Hair follicular keratinocyte (primary cell): Measurements from ENCODE around the gene GP1BA. TPM values are rescaled to one million over a fixed set of nuclear protein-coding genes. Genes with fewer than 3 reads are reported as not detected.

Experiments
- total RNA-seq: library from RNA; depleted of rRNA; stranded (reverse); fragments of >200 nt; gene quantifications from 2 replicates; pipeline ENCODE4 v1.2.3, GENCODE V29; 2015

The GP1BA gene
- total RNA-seq, result not detected in 2 replicates

GRCh38 chr17:4931963-4932362, at the start of gene GP1BA:
Gene GP1BA, plus strand, starts transcription at chr17:4932277. Its CDS starts 328 bp downstream, at chr17:4932605.

GRCh38 chr17:4899341-4900230, 32.5 kb upstream of the GP1BA start, which contains the start of gene C17orf107:
Gene C17orf107, plus strand, starts transcription at chr17:4899536. Its CDS starts 227 bp downstream, at chr17:4899763.

DNA sequence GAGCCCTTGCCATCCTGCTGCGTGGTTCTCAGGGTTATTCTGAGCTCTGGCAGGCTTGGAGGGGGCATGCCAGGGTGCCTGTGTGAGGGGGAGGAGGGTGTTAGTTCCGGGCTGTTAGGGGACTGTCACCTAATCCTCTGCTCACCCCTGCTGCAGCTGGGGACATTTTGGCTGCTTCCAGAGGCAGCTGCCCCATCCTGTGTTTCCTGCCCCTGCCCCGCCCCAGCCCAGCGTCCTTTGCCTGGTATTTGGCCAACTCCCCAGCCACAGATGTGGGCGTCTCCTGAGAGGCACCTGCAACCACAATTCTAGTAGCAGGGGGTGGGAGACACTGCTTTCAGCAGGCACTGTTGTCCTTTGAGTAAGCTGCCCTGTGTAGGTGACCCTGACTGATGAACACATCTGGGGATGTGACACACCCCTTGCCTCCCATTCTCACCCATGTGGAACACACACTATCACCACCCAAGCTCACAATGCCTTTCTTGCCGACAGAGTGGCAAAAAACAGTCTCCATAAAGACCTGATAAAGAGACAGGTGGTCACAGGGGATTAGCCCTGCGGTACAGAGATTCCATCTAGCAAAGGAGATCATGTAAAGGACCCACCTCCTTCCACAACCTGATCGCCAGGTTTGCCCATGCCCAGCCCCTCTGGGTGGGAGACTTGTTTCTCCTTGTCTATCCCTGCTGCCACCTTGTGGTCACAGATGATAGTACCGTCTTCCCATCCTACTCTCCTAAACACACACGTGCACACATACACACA, 28.8 kb upstream of the GP1BA start, which contains the start of gene CHRNE:
TSS of gene CHRNE (minus strand) at position 48 of the 768 bp plus-strand sequence. CDS start at position 13, 35 bp downstream.

GRCh38 chr17:4939796-4940554, 7.9 kb downstream of the GP1BA start, which contains the start of the genes RNF167 and SLC25A11:
Gene RNF167, plus strand, starts transcription at chr17:4940268. Its CDS starts 642 bp downstream, at chr17:4940910.
Gene SLC25A11, minus strand, starts transcription at chr17:4940046. Its CDS starts 136 bp downstream, at chr17:4939910.

GRCh38 chr17:4948166-4948930, 16.3 kb downstream of the GP1BA start, which contains the start of gene PFN1:
Gene PFN1, minus strand, starts transcription at chr17:4948530. Its CDS starts 136 bp downstream, at chr17:4948394.

GRCh38 chr17:4950746-4951204, 18.7 kb downstream of the GP1BA start, which contains the start of gene ENO3:
Gene ENO3, plus strand, starts transcription at chr17:4951119. Its CDS starts 711 bp downstream, at chr17:4951830.

GRCh38 chr17:4967539-4968485, 35.7 kb downstream of the GP1BA start, which contains the start of gene SPAG7:
Gene SPAG7, minus strand, starts transcription at chr17:4967817. Its CDS starts 13 bp downstream, at chr17:4967804.

Other genes starting within 250 kb of the GP1BA start
- 21.2 and 40.7 TPM in 2 replicates for gene PELP1, start 228.1 kb upstream of the GP1BA start, total RNA-seq
- gene ARRB2, start 221.6 kb upstream of the GP1BA start, total RNA-seq, result 10.9 and 13.2 TPM in 2 replicates
- gene MED11, start 200.8 kb upstream of the GP1BA start, total RNA-seq, result 26.4 and 40.1 TPM in 2 replicates
- gene ZMYND15, start 192.4 kb upstream of the GP1BA start, total RNA-seq, result 0.08 and 0.11 TPM in 2 replicates
- gene CXCL16, start 192.3 kb upstream of the GP1BA start, total RNA-seq, result 1.9 and 14.8 TPM in 2 replicates
- not detected in 2 replicates for gene TM4SF5, start 160.4 kb upstream of the GP1BA start, total RNA-seq
- gene VMO1, start 145.9 kb upstream of the GP1BA start, total RNA-seq, result 0.31 TPM in 1 of 2 replicates, not detected in the other
- gene GLTPD2, start 143.3 kb upstream of the GP1BA start, total RNA-seq, result not detected in 2 replicates
- gene PSMB6, start 136.1 kb upstream of the GP1BA start, total RNA-seq, result 272 and 338 TPM in 2 replicates
- 19.6 and 23.9 TPM in 2 replicates for gene PLD2, start 125.1 kb upstream of the GP1BA start, total RNA-seq
- 43.4 and 65.6 TPM in 2 replicates for gene MINK1, start 98.9 kb upstream of the GP1BA start, total RNA-seq
- gene C17orf107, start 32.7 kb upstream of the GP1BA start, total RNA-seq, result 1.1 and 2.2 TPM in 2 replicates
- gene CHRNE, start 29.2 kb upstream of the GP1BA start, total RNA-seq, result not detected in 2 replicates
- gene SLC25A11, start 7.8 kb downstream of the GP1BA start, total RNA-seq, result 53.0 and 63.6 TPM in 2 replicates
- gene RNF167, start 8.0 kb downstream of the GP1BA start, total RNA-seq, result 50.5 and 60.4 TPM in 2 replicates
- gene PFN1, start 16.3 kb downstream of the GP1BA start, total RNA-seq, result 1,881 and 2,020 TPM in 2 replicates
- gene ENO3, start 18.8 kb downstream of the GP1BA start, total RNA-seq, result 0.61 and 0.86 TPM in 2 replicates
- gene SPAG7, start 35.5 kb downstream of the GP1BA start, total RNA-seq, result 64.0 and 77.2 TPM in 2 replicates
- gene CAMTA2, start 55.4 kb downstream of the GP1BA start, total RNA-seq, result 9.7 and 22.2 TPM in 2 replicates
- gene INCA1, start 65.2 kb downstream of the GP1BA start, total RNA-seq, result 0.08 TPM in 1 of 2 replicates, not detected in the other
- 73.7 and 76.2 TPM in 2 replicates for gene KIF1C, start 65.7 kb downstream of the GP1BA start, total RNA-seq
- gene SLC52A1, start 103.1 kb downstream of the GP1BA start, total RNA-seq, result 0.08 and 0.62 TPM in 2 replicates
- gene ZFP3, start 146.2 kb downstream of the GP1BA start, total RNA-seq, result 0.30 and 0.94 TPM in 2 replicates
- gene ZNF232, start 179.6 kb downstream of the GP1BA start, total RNA-seq, result 5.8 and 5.9 TPM in 2 replicates
- under 0.01 TPM in 1 of 2 replicates, not detected in the other for gene USP6, start 183.8 kb downstream of the GP1BA start, total RNA-seq